ENCODE data around the gene PZP. TPM values are rescaled to one million over a fixed set of nuclear protein-coding genes. Genes with fewer than 3 reads are reported as not detected.

The PZP gene
- total and polyA plus RNA-seq, 9 of the 15 experiments (the other 6 are each of a cell fraction or from before 2014, with no cell fraction given), result 0.01 TPM; not detected in 8

GRCh38 chr12:9147461-9147860, 60.7 kb downstream of the PZP start:
- Histone ChIP-seq H3K27ac (ENCODE audit: extremely low read depth, low read depth, low read length) (no peak overlapping the region), H3K4me1 (replicated peaks in 1 of 2; ENCODE audit: control insufficient read depth in 2 of 2, insufficient read depth in 2 of 2, low read length in 2 of 2) (no peaks in the 10 kb centered on the region), H2AFZ (ENCODE audit: low read depth, low read length) (no peak overlapping the region), H4K20me1 (replicated peaks; ENCODE audit: control insufficient read depth, insufficient read depth, low read length) (no peaks in the 10 kb centered on the region), H3K36me3 (ENCODE audit: control insufficient read depth, insufficient read depth, low read length) (no peaks in the 10 kb centered on the region), H3K9me1 (ENCODE audit: control insufficient read depth, insufficient read depth, low read length) (no peaks in the 10 kb centered on the region), H3K4me3 (no peak overlapping the region), H3K4me2 (ENCODE audit: insufficient read depth, low read length) (no peak overlapping the region), H3K27me3 (ENCODE audit: control insufficient read depth in 2 of 2, insufficient read depth in 2 of 2, low read length in 2 of 2) (no peaks in the 10 kb centered on the region), H3K9ac (ENCODE audit: insufficient read depth in 1 of 2, low read depth in 2 of 2, low read length in 2 of 2) (no peak overlapping the region), H3K9me3 (replicated peaks; ENCODE audit: control insufficient read depth, insufficient read depth, low read depth, low read length) (no peaks in the 10 kb centered on the region; the same call in 1 of the 2 replicates), H3K79me2 (ENCODE audit: control insufficient read depth, insufficient read depth, low read length) (no peaks in the 10 kb centered on the region)
- WGBS (ENCODE audit: insufficient coverage, low coverage, missing lambda C conversion rate), result 4% methylated on average over 2 of the region's 2 CpGs
- ChIA-PET CTCF (ENCODE audit: low intra/inter-chr PET ratio) (no interaction called here), POLR2A (no interaction called here)
- in situ Hi-C loops (cut with MboI) (no loop called here), intact Hi-C loops (cut with micrococcal nuclease) (no loop called here)
- DNase-seq (ENCODE audit: extremely low read depth in 1 of 4, low spot score in 3 of 4) (no peak), FAIRE-seq (no peak), ATAC-seq (no peak)
- TF ChIP-seq BRCA1 (IDR thresholded peaks at IDR 0.05) (no peak), BRCA1 (CRISPR knock-in tag; IDR thresholded peaks at IDR 0.05) (no peak), HNRNPK (IDR thresholded peaks at IDR 0.05; ENCODE audit: low read depth, low read length, poor library complexity, severe bottlenecking) (no peak), RFX5 (IDR thresholded peaks at IDR 0.05; ENCODE audit: low read depth, low read length) (no peak), KLF6 (CRISPR knock-in tag; IDR thresholded peaks at IDR 0.05; ENCODE audit: borderline replicate concordance) (no peak), CAMTA2 (CRISPR knock-in tag; conservative IDR thresholded peaks at IDR 0.05) (no peak), NBN (IDR thresholded peaks at IDR 0.05; ENCODE audit: low read depth) (no peak), BRD4 (IDR thresholded peaks at IDR 0.05) (no peak), SMAD3 (CRISPR knock-in tag; conservative IDR thresholded peaks at IDR 0.05) (no peak), FOXP1 (CRISPR knock-in tag; IDR thresholded peaks at IDR 0.05) (no peak), TAF9B (IDR thresholded peaks at IDR 0.05; ENCODE audit: partially characterized antibody) (no peak), NKRF (IDR thresholded peaks at IDR 0.05; ENCODE audit: borderline replicate concordance) (no peak), CTBP1 (IDR thresholded peaks at IDR 0.05; ENCODE audit: borderline replicate concordance) (no peak), SMARCB1 (IDR thresholded peaks at IDR 0.05; ENCODE audit: insufficient read length, low read depth) (no peak), ATF3 (IDR thresholded peaks at IDR 0.05) (no peak), ATF3 (CRISPR knock-in tag; conservative IDR thresholded peaks at IDR 0.05) (no peak), ZNF324 (CRISPR knock-in tag; IDR thresholded peaks at IDR 0.05) (no peak), NFE2L1 (tag; IDR thresholded peaks at IDR 0.05; ENCODE audit: borderline replicate concordance, low read depth) (no peak), NONO (IDR thresholded peaks at IDR 0.05; ENCODE audit: low read depth in 2 of 2, low read length in 1 of 2) (no peak), MEF2D (tag; conservative IDR thresholded peaks at IDR 0.05; ENCODE audit: low read depth) (no peak), ZNF79 (CRISPR knock-in tag; IDR thresholded peaks at IDR 0.05; ENCODE audit: low read depth) (no peak), MITF (IDR thresholded peaks at IDR 0.05) (no peak)
- BruUV-seq (replicated peaks), result no TSS peak
